ENCODE data around the gene ADIPOR2. TPM values are rescaled to one million over a fixed set of nuclear protein-coding genes. Genes with fewer than 3 reads are reported as not detected.

ADIPOR2 gene
- total and polyA plus RNA-seq, 4 donors, result 26.6 to 68.3 (median 41.7) TPM

DNA sequence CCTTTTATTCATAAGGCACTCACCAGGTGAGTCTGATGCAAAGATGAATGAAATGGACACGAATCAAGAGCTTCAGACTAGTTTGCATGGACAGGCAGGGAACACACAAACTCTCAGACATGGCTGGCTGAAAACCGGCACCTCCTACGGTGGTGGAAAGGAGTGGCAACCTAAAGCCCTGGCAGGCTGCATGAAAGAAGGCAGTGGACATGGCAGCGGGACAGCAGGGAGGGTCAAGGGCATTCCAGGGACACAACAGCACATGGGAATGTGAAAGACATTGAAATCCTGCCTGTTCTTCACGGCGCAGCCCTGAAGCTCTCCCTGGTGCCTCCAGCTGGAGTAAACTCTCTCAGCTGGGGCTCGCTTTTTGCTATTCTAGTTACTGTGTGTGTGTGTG, 112.9 kb downstream of the ADIPOR2 start:
- no peak overlapping the region for H3K9ac ChIP-seq (ENCODE audit: low read depth in 1 of 2, low read length in 2 of 2)
- no peak for DNase-seq (ENCODE audit: low spot score)
- no peaks in the 10 kb centered on the region for H3K27me3 ChIP-seq (ENCODE audit: control insufficient read depth in 4 of 4, insufficient read depth in 4 of 4, low read length in 3 of 4)
- H3K36me3 ChIP-seq (ENCODE audit: control insufficient read depth in 4 of 4, insufficient read depth in 3 of 4, low read depth in 1 of 4, low read length in 3 of 4), result no peaks in the 10 kb centered on the region
- WGBS, result 88% methylated on average over 7 of the region's 7 CpGs
- no peaks in the 10 kb centered on the region for H3K4me1 ChIP-seq (ENCODE audit: control insufficient read depth in 4 of 4, insufficient read depth in 4 of 4, low read length in 3 of 4)
- no peak for TF ChIP-seq TAF1 (conservative IDR thresholded peaks at IDR 0.05)
- TF ChIP-seq, protein P1, sequence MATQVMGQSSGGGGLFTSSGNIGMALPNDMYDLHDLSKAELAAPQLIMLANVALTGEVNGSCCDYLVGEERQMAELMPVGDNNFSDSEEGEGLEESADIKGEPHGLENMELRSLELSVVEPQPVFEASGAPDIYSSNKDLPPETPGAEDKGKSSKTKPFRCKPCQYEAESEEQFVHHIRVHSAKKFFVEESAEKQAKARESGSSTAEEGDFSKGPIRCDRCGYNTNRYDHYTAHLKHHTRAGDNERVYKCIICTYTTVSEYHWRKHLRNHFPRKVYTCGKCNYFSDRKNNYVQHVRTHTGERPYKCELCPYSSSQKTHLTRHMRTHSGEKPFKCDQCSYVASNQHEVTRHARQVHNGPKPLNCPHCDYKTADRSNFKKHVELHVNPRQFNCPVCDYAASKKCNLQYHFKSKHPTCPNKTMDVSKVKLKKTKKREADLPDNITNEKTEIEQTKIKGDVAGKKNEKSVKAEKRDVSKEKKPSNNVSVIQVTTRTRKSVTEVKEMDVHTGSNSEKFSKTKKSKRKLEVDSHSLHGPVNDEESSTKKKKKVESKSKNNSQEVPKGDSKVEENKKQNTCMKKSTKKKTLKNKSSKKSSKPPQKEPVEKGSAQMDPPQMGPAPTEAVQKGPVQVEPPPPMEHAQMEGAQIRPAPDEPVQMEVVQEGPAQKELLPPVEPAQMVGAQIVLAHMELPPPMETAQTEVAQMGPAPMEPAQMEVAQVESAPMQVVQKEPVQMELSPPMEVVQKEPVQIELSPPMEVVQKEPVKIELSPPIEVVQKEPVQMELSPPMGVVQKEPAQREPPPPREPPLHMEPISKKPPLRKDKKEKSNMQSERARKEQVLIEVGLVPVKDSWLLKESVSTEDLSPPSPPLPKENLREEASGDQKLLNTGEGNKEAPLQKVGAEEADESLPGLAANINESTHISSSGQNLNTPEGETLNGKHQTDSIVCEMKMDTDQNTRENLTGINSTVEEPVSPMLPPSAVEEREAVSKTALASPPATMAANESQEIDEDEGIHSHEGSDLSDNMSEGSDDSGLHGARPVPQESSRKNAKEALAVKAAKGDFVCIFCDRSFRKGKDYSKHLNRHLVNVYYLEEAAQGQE (IDR thresholded peaks at IDR 0.05), result no peak
- TF ChIP-seq, protein P2, sequence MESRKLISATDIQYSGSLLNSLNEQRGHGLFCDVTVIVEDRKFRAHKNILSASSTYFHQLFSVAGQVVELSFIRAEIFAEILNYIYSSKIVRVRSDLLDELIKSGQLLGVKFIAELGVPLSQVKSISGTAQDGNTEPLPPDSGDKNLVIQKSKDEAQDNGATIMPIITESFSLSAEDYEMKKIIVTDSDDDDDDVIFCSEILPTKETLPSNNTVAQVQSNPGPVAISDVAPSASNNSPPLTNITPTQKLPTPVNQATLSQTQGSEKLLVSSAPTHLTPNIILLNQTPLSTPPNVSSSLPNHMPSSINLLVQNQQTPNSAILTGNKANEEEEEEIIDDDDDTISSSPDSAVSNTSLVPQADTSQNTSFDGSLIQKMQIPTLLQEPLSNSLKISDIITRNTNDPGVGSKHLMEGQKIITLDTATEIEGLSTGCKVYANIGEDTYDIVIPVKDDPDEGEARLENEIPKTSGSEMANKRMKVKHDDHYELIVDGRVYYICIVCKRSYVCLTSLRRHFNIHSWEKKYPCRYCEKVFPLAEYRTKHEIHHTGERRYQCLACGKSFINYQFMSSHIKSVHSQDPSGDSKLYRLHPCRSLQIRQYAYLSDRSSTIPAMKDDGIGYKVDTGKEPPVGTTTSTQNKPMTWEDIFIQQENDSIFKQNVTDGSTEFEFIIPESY (IDR thresholded peaks at IDR 0.05), result no peak
- no peak for TF ChIP-seq CTCF (IDR thresholded peaks at IDR 0.05; ENCODE audit: low read depth, low read length, missing input control)
- TF ChIP-seq GABPA (IDR thresholded peaks at IDR 0.05 in 1 of 2, conservative IDR thresholded peaks at IDR 0.05 in 1 of 2), result no peak
- TF ChIP-seq HNF4A (conservative IDR thresholded peaks at IDR 0.05), result no peak
- TF ChIP-seq MAX (IDR thresholded peaks at IDR 0.05), result no peak
- no peak for TF ChIP-seq RAD21 (IDR thresholded peaks at IDR 0.05)
- TF ChIP-seq FOXA2 (IDR thresholded peaks at IDR 0.05), result no peak
- TF ChIP-seq YY1 (IDR thresholded peaks at IDR 0.05), result no peak
- no peak for TF ChIP-seq ATF3 (IDR thresholded peaks at IDR 0.05)
- no peak for TF ChIP-seq NR2F2 (IDR thresholded peaks at IDR 0.05)
- no peak for TF ChIP-seq SP1 (IDR thresholded peaks at IDR 0.05)
- TF ChIP-seq FOXA1 (IDR thresholded peaks at IDR 0.05), result no peak
- no peak for TF ChIP-seq RXRA (IDR thresholded peaks at IDR 0.05)
- TF ChIP-seq JUND (IDR thresholded peaks at IDR 0.05), result no peak
- no peak for TF ChIP-seq HNF4G (IDR thresholded peaks at IDR 0.05)
- H3K27ac ChIP-seq (ENCODE audit: low read depth in 1 of 2, low read length in 2 of 2), result no peak overlapping the region
- no peaks in the 10 kb centered on the region for H3K9me3 ChIP-seq (ENCODE audit: control insufficient read depth in 4 of 4, low read length in 3 of 4)
- H3K4me3 ChIP-seq (ENCODE audit: low read depth in 1 of 3, low read length in 3 of 3), result no peak overlapping the region
